Vagina (tissue), 2 donors: ENCODE measurements around the gene NPC1. TPM values are rescaled to one million over a fixed set of nuclear protein-coding genes. Genes with fewer than 3 reads are reported as not detected.

Source experiments
- DNase-seq, 2 donors: peaks; one replicate each; pipeline ENCODE4 v3.0.0-alpha.2; 2017; ENCODE audit errors: extremely low spot score in 2 of 2
- H3K27ac ChIP-seq: fragments of 200-600 bp; sonication (generic); one replicate; pipeline ENCODE4 v1.5.1; 2019
- H3K27me3 ChIP-seq: fragments of 200-600 bp; sonication (generic); one replicate; pipeline ENCODE4 v1.5.1; 2019
- H3K36me3 ChIP-seq, 2 donors: fragments of 200-600 bp; sonication (generic); one replicate each; pipeline ENCODE4 v1.5.1; 2017 to 2019
- H3K4me1 ChIP-seq: fragments of 200-600 bp; sonication (generic); one replicate; pipeline ENCODE4 v1.5.1; 2019
- H3K4me3 ChIP-seq, 2 donors: fragments of 200-600 bp; sonication (generic); 1 replicate in 1 of 2; 2 replicates in 1 of 2; pipeline ENCODE4 v1.5.1; 2016 to 2019
- H3K9me3 ChIP-seq: fragments of 200-600 bp; sonication (generic); one replicate; pipeline ENCODE4 v1.5.1; 2019
- CTCF ChIP-seq, 3 experiments: fragments of 450-650 bp in 2 of 3; fragments of 200-600 bp in 1 of 3; sonication (generic) in 1 of 3; IDR thresholded peaks; one replicate each; pipeline ENCODE4 v1.5.1; 2017 to 2019; ENCODE audit warnings: antibody characterized with exemption in 3 of 3, mild to moderate bottlenecking in 2 of 3, moderate library complexity in 2 of 3
- POLR2A ChIP-seq, 2 donors: fragments of 450-650 bp; IDR thresholded peaks; one replicate each; pipeline ENCODE4 v1.6.1; 2017; ENCODE audit warnings: antibody characterized with exemption in 2 of 2, mild to moderate bottlenecking in 2 of 2, moderate library complexity in 2 of 2
- POLR2AphosphoS5 ChIP-seq, 2 donors: sonication (generic); formaldehyde crosslinking; IDR thresholded peaks; one replicate each; pipeline ENCODE4 v1.9.0; 2017; ENCODE audit warnings: antibody characterized with exemption in 2 of 2, mild to moderate bottlenecking in 2 of 2, low read depth in 1 of 2; ENCODE audit not compliant: insufficient read depth in 1 of 2
- intact Hi-C: fragments of 100-400 bp; cut with DNase I; formaldehyde crosslinking; loops from one replicate; pipeline ENCODE4 v1.15.1; 2023
- total RNA-seq: library from RNA; depleted of rRNA; stranded (reverse); fragments of >200 nt; gene quantifications from one replicate; pipeline ENCODE4 v1.2.3, GENCODE V29; 2016

The NPC1 gene
- total RNA-seq, 1 donor from 2014 or later = 89.9 TPM

- peak in 1 of 2 donors; percentile 74 for DNase-seq
- Histone ChIP-seq H3K4me3 (peak overlapping the region; percentile 65 to 93), H3K27me3 (no peaks in the 10 kb centered on the region), H3K27ac (peak overlapping the region; percentile 95), H3K9me3 (no peaks in the 10 kb centered on the region), H3K36me3 (peaks cover 0 to 30% of the 10 kb centered on the region in 2 donors), H3K4me1 (peaks cover 39% of the 10 kb centered on the region)
- intact Hi-C loops = loop anchor here (5.0 kb wide), 1 partner anchor 83 kb away; the partner anchor contains the start of gene NPC1
- TF ChIP-seq CTCF (IDR thresholded peaks at IDR 0.05) (no peak), POLR2AphosphoS5 (IDR thresholded peaks at IDR 0.05; ENCODE audit: insufficient read depth in 1 of 2, low read depth in 1 of 2) (no peak), POLR2A (IDR thresholded peaks at IDR 0.05) (no peak)
Observed at GRCh38 chr18:23504720-23505119, 81.6 kb downstream of the NPC1 start.

GRCh38 chr18:23503963-23504344 is 82.4 kb downstream of the NPC1 start:
- H3K36me3 ChIP-seq = peaks cover 0 to 23% of the 10 kb centered on the region in 2 donors
- TF ChIP-seq POLR2A (IDR thresholded peaks at IDR 0.05) = no peak
- TF ChIP-seq CTCF (IDR thresholded peaks at IDR 0.05) = no peak
- no peak for TF ChIP-seq POLR2AphosphoS5 (IDR thresholded peaks at IDR 0.05; ENCODE audit: insufficient read depth in 1 of 2, low read depth in 1 of 2)
- peaks cover 39% of the 10 kb centered on the region for H3K4me1 ChIP-seq
- H3K27me3 ChIP-seq = no peaks in the 10 kb centered on the region
- H3K4me3 ChIP-seq = peak overlapping the region; percentile 65 to 93
- no peaks in the 10 kb centered on the region for H3K9me3 ChIP-seq
- intact Hi-C loops = loop anchor here (5.0 kb wide), 1 partner anchor 83 kb away; the partner anchor contains the start of gene NPC1
- H3K27ac ChIP-seq = peak overlapping the region; percentile 95
- DNase-seq = peak in 1 of 2 donors; percentile 87

- Histone ChIP-seq H3K27me3 (no peaks in the 10 kb centered on the region), H3K4me1 (peaks cover 39% of the 10 kb centered on the region), H3K36me3 (peaks cover 0 to 17% of the 10 kb centered on the region in 2 donors), H3K9me3 (no peaks in the 10 kb centered on the region), H3K4me3 (peak within 1 kb of the TSS; percentile 65 to 93), H3K27ac (peak within 1 kb of the TSS; percentile 95)
- TF ChIP-seq POLR2AphosphoS5 (IDR thresholded peaks at IDR 0.05; ENCODE audit: insufficient read depth in 1 of 2, low read depth in 1 of 2) (peak; percentile 69 to 90), POLR2A (IDR thresholded peaks at IDR 0.05) (peak in 1 of 2 donors; percentile 49), CTCF (IDR thresholded peaks at IDR 0.05) (no peak)
- DNase-seq = peak; percentile 94 to 98
- intact Hi-C loops = loop anchor here (5.0 kb wide), 1 partner anchor 84 kb away; the partner anchor contains the start of gene NPC1
Observed at GRCh38 chr18:23503038-23503962, 83.0 kb downstream of the NPC1 start, which contains the start of gene RMC1. TSS of gene RMC1 (plus strand) at chr18:23503511. CDS start at chr18:23503619, 108 bp downstream.

GRCh38 chr18:23502516-23503037 is 83.7 kb downstream of the NPC1 start:
- no peak for TF ChIP-seq CTCF (IDR thresholded peaks at IDR 0.05)
- TF ChIP-seq POLR2A (IDR thresholded peaks at IDR 0.05) = no peak
- Histone ChIP-seq H3K4me1 (peaks cover 39% of the 10 kb centered on the region), H3K27ac (peak overlapping the region; percentile 95), H3K9me3 (no peaks in the 10 kb centered on the region), H3K27me3 (no peaks in the 10 kb centered on the region), H3K4me3 (peak overlapping the region; percentile 65 to 93), H3K36me3 (peaks cover 0 to 14% of the 10 kb centered on the region in 2 donors)
- intact Hi-C loops = loop anchor here (5.0 kb wide), 1 partner anchor 85 kb away; the partner anchor contains the start of gene NPC1
- peak in 1 of 2 donors; percentile 60 for DNase-seq
